ENCODE results near the gene CD1B.

DNA sequence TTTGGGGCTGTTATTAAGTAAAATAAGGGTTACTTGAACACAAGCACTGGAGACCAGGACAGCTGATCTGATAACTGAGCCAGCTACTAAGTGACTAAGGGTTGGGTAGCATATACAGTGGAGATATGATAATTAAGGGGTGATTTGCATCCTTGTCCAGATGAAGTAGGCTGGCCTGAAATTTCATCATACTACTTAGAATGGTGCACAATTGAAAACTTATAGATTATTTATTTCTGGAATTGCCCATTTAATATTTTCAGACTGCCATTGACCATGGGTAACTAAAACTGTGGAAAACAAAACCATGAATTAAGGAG is 3.8 kb upstream of the CD1B start:
- no peak for TF ChIP-seq POLR2A (IDR thresholded peaks at IDR 0.05; ENCODE audit: low read depth, low read length)
- no peak for TF ChIP-seq TAF1 (IDR thresholded peaks at IDR 0.05; ENCODE audit: low read depth, low read length)
- TF ChIP-seq POLR2AphosphoS5 (IDR thresholded peaks at IDR 0.05; ENCODE audit: low read depth, low read length), result no peak
